HepG2 (cell line): ENCODE measurements around the gene THRSP. TPM values are rescaled to one million over a fixed set of nuclear protein-coding genes. Genes with fewer than 3 reads are reported as not detected.

Experiments used
- ATF2 ChIP-seq: sonication (generic); formaldehyde crosslinking; IDR thresholded peaks from 2 replicates; pipeline ENCODE4 v1.4.0; 2020; ENCODE audit warnings: missing genetic modification reagents
- BCL3 ChIP-seq: sonication (generic); formaldehyde crosslinking; IDR thresholded peaks from 2 replicates; pipeline ENCODE4 v1.5.1; 2020; ENCODE audit warnings: mild to moderate bottlenecking, missing genetic modification reagents, moderate library complexity
- BCL6 ChIP-seq: IDR thresholded peaks from 2 replicates; pipeline ENCODE4 v1.6.1; 2016; ENCODE audit warnings: missing genetic modification reagents, missing compliant biosample characterization
- BCLAF1 ChIP-seq: fragments of 450-650 bp; IDR thresholded peaks from 2 replicates; pipeline ENCODE4 v1.6.1; 2017; ENCODE audit warnings: mild to moderate bottlenecking
- KAT2B ChIP-seq: fragments of 150-350 bp; IDR thresholded peaks from 2 replicates; pipeline ENCODE4 v1.6.1; 2014; ENCODE audit warnings: low read depth, low read length, borderline replicate concordance
- KAT7 ChIP-seq: IDR thresholded peaks from 2 replicates; pipeline ENCODE4 v1.6.1; 2018; ENCODE audit warnings: borderline replicate concordance, missing compliant biosample characterization
- KLF9 ChIP-seq: IDR thresholded peaks from 2 replicates; pipeline ENCODE4 v1.6.1; 2016; ENCODE audit warnings: low read depth
- PPARG ChIP-seq: conservative IDR thresholded peaks from 2 replicates; pipeline ENCODE4 v1.6.1; 2016; ENCODE audit warnings: missing biosample characterization, missing genetic modification reagents
- RBFOX2 ChIP-seq: fragments of 200-400 bp; formaldehyde crosslinking; IDR thresholded peaks from 2 replicates; pipeline ENCODE4 v1.6.1; 2017; ENCODE audit warnings: low read depth, mild to moderate bottlenecking, low read length
- SMAD9 ChIP-seq: sonication (generic); formaldehyde crosslinking; IDR thresholded peaks from 2 replicates; pipeline ENCODE4 v1.5.1; 2020; ENCODE audit warnings: mild to moderate bottlenecking, missing genetic modification reagents
- SOX5 ChIP-seq: IDR thresholded peaks from 2 replicates; pipeline ENCODE4 v1.6.1; 2016; ENCODE audit warnings: borderline replicate concordance
- ZBTB3 ChIP-seq: sonication (generic); formaldehyde crosslinking; IDR thresholded peaks from 2 replicates; pipeline ENCODE4 v1.4.0; 2020; ENCODE audit warnings: low read depth, mild to moderate bottlenecking, moderate library complexity, missing genetic modification reagents, borderline replicate concordance
- ZFX ChIP-seq: sonication (generic); formaldehyde crosslinking; IDR thresholded peaks from 2 replicates; pipeline ENCODE4 v1.4.0; 2020; ENCODE audit warnings: mild to moderate bottlenecking, low read depth, missing genetic modification reagents, moderate library complexity
- ZNF264 ChIP-seq: sonication (generic); formaldehyde crosslinking; IDR thresholded peaks from 2 replicates; pipeline ENCODE4 v1.4.0; 2020; ENCODE audit warnings: missing genetic modification reagents
- ZNF333 ChIP-seq: sonication (generic); formaldehyde crosslinking; IDR thresholded peaks from 2 replicates; pipeline ENCODE4 v1.4.0; 2020; ENCODE audit warnings: mild to moderate bottlenecking, missing genetic modification reagents, borderline replicate concordance
- ZNF567 ChIP-seq: sonication (generic); formaldehyde crosslinking; IDR thresholded peaks from 2 replicates; pipeline ENCODE4 v1.8.1; 2023; ENCODE audit warnings: mild to moderate bottlenecking, missing genetic modification reagents, borderline replicate concordance
- ZNF724P ChIP-seq: sonication (generic); formaldehyde crosslinking; IDR thresholded peaks from 2 replicates; pipeline ENCODE4 v1.8.0; 2022; ENCODE audit warnings: missing genetic modification reagents, borderline replicate concordance
- polyA plus RNA-seq, 8 experiments: library from polyadenylated mRNA; depleted of rRNA in 3 of 8; stranded (reverse) in 7 of 8; unstranded in 1 of 8; fragments of >200 nt; fragmentation: Illumina TruSeq in 4 of 8; extraction: Trizol in 4 of 8; gene quantifications; 2 replicates each; pipeline versions ENCODE4 v1.2.1 to v1.2.3, GENCODE V29; 2011 to 2016; ENCODE audit warnings: low read depth in 4 of 8, missing spikeins in 1 of 8, mixed read lengths in 1 of 8; ENCODE audit not compliant: insufficient read depth in 1 of 8
- total RNA-seq, 5 experiments: library from RNA; depleted of rRNA; stranded (reverse); fragments of >200 nt; fragmentation: Illumina TruSeq; extraction: Trizol; gene quantifications; 2 replicates each; pipeline ENCODE4 v1.2.3, GENCODE V29; 2016; ENCODE audit warnings: low read depth in 1 of 5
- TF ChIP-seq, protein P1 (sequence below): IDR thresholded peaks from 2 replicates; pipeline ENCODE4 v1.6.1; 2016; ENCODE audit warnings: missing genetic modification reagents, missing compliant biosample characterization
- TF ChIP-seq, protein P2 (sequence below): sonication (generic); formaldehyde crosslinking; IDR thresholded peaks from 2 replicates; pipeline ENCODE4 v1.4.0; 2020; ENCODE audit warnings: missing genetic modification reagents
- TF ChIP-seq, protein P3 (sequence below): sonication (generic); formaldehyde crosslinking; IDR thresholded peaks from 2 replicates; pipeline ENCODE4 v1.8.1; 2023; ENCODE audit warnings: mild to moderate bottlenecking, missing genetic modification reagents, borderline replicate concordance

THRSP gene
- total and polyA plus RNA-seq, 2 of the 13 experiments (the other 11 are each of a cell fraction or from before 2014, with no cell fraction given), result 0.13 to 0.58 TPM

DNA sequence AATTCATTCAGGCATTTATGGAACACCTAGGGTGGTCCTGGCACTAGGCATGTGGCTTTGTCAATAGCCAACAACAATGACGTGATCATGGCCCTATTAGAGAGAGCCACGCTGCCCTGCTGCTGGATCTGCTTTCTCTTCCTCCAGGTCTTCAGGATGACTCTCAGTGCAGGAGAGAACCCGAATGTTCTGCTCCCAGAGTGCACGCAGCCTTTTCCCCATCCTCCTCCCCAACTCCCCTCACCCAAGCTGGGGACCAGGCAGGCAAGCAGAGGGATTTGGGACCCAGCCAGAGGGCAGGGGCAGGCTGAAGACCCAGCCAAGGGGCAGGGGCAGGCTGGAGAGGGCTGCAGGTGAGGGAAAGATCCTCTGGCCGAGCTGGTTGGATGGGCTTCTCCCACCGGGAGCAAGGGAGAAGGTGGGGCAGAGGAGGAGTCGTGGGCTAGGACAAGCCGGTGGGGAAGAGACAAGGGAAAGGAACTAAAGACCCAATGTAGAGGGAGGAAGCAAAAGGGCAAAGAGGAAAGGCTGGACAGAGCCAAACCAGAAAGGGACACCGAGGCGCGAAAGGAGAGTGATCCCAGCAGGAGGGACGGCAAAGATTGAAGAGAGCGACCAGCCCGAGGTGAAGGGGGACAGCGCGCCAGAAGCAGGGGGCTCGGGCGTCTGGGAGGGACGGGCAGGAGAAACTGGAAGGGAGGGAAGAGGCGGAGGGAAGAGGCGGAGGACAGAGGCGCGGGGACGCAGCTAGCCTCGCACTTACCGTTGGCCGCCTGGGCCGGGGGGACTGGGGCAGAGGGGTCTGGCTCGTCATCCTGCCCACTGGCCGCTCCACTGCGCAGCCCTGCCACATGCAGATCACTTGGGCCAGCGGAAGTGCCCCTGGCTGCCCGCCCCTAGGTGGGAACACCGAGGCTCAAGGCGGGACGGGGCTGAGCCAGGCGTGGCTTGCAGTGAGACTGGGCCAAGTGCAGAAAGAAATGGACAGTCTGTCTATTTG, 41.0 kb upstream of the THRSP start, which contains the start of gene KCTD14 (continued):
- peak; percentile 64 for TF ChIP-seq BCL3 (CRISPR knock-in tag)
- TF ChIP-seq, protein P1, sequence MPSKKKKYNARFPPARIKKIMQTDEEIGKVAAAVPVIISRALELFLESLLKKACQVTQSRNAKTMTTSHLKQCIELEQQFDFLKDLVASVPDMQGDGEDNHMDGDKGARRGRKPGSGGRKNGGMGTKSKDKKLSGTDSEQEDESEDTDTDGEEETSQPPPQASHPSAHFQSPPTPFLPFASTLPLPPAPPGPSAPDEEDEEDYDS (CRISPR knock-in tag), result peak; percentile 42; the same call in 1 of the 2 replicates
- peak; percentile 83 for TF ChIP-seq ZFX
- no peak for TF ChIP-seq ATF2 (CRISPR knock-in tag)
- TF ChIP-seq KAT2B, result no peak
- TF ChIP-seq ZNF333, result no peak
- no peak for TF ChIP-seq BCLAF1
- peak; percentile 75; the same call in 1 of the 2 replicates for TF ChIP-seq ZBTB3 (CRISPR knock-in tag)
- TF ChIP-seq SMAD9 (CRISPR knock-in tag), result no peak
- TF ChIP-seq ZNF724P (CRISPR knock-in tag), result no peak
- TF ChIP-seq KLF9 (CRISPR knock-in tag), result 0 out of 2 replicates have a peak, but pooled peaks have one; percentile 7
- TF ChIP-seq KAT7, result peak; percentile 70; the same call in 1 of the 2 replicates
- no peak; the same call in 1 of the 2 replicates for TF ChIP-seq PPARG (CRISPR knock-in tag)
- TF ChIP-seq SOX5, result no peak
- TF ChIP-seq, protein P2, sequence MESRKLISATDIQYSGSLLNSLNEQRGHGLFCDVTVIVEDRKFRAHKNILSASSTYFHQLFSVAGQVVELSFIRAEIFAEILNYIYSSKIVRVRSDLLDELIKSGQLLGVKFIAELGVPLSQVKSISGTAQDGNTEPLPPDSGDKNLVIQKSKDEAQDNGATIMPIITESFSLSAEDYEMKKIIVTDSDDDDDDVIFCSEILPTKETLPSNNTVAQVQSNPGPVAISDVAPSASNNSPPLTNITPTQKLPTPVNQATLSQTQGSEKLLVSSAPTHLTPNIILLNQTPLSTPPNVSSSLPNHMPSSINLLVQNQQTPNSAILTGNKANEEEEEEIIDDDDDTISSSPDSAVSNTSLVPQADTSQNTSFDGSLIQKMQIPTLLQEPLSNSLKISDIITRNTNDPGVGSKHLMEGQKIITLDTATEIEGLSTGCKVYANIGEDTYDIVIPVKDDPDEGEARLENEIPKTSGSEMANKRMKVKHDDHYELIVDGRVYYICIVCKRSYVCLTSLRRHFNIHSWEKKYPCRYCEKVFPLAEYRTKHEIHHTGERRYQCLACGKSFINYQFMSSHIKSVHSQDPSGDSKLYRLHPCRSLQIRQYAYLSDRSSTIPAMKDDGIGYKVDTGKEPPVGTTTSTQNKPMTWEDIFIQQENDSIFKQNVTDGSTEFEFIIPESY (CRISPR knock-in tag), result no peak
- peak; percentile 81 for TF ChIP-seq RBFOX2
- TF ChIP-seq BCL6 (CRISPR knock-in tag), result 0 out of 2 replicates have a peak, but pooled peaks have one; percentile 31
- TF ChIP-seq ZNF264 (CRISPR knock-in tag), result no peak
- no peak for TF ChIP-seq ZNF567 (CRISPR knock-in tag)
- TF ChIP-seq, protein P3, sequence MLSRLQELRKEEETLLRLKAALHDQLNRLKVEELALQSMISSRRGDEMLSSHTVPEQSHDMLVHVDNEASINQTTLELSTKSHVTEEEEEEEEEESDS, result peak; percentile 56; the same call in 1 of the 2 replicates
